GM04503 (cell line): ENCODE measurements around the gene MAP10.
"Not testable (repeated sequence)": the region's sequence is repeated elsewhere in the genome, so short reads cannot be mapped to it uniquely, and the experiment has no call there.

Source experiments
- DNase-seq: peaks from one replicate; pipeline ENCODE4 v3.0.0-alpha.2; 2012; ENCODE audit warnings: low read depth

MAP10 gene, protein sequence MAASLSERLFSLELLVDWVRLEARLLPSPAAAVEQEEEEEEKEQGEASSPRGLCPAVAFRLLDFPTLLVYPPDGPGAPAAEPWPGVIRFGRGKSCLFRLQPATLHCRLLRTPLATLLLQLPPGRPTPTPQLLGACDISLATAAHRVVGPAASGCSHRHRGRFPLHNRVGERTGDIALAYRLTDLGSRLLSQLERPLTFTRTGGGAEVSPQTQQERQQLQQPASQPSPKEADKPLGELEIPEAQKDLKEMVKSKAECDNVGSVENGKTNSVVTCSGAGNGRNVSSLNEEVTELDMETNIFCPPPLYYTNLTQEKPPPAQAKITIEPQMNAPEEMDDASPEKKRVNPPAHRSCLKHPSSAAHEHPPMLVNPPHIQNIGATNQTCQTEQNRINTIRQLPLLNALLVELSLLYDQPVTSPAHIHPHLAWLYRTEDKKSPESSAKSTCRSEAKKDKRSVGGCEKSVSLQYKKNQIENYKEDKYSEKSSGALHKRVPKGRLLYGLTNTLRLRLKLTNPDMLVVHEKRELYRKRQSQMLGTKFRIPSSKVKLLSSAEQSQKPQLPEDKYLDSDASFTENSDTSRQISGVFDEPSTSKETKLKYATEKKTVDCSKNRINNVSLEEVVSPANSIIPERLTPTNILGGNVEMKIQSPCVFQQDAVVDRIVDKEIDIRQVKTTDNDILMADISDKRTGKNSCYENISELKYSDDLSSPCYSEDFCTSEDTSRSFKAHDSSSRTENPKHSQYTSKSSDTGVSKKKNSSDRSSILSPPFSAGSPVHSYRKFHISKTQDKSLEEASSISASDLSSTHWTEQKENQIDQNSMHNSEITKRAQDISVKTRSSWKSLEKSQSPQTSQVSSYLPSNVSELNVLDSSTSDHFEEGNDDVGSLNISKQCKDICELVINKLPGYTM

DNA sequence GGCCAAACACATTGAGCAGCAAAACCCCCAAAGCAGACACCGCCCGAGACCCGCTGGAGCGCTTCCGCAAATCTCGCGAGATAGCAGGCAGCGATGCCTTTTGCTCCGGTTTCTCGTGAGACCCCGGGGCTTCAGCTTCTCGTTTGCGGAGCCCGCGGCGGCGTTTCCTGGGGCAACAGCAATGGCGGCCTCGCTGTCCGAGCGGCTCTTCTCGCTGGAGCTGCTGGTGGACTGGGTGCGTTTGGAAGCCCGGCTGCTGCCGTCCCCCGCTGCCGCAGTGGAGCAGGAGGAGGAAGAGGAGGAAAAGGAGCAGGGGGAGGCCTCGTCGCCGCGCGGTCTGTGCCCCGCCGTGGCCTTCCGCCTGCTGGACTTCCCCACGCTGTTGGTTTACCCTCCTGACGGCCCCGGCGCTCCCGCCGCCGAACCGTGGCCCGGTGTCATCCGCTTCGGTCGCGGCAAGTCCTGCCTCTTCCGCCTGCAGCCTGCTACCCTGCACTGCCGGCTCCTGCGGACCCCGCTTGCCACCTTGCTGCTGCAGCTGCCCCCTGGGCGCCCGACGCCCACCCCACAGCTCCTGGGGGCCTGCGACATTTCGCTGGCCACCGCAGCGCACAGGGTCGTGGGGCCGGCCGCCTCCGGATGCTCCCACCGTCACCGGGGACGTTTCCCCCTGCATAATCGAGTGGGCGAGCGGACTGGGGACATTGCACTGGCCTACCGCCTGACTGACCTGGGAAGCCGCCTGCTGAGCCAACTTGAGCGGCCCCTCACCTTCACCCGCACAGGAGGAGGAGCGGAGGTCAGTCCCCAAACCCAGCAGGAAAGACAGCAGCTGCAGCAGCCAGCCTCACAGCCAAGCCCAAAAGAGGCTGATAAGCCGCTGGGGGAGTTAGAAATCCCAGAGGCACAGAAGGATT, at the start of gene MAP10:
Gene MAP10 (plus strand): TSS at position 148 of the 917 bp plus-strand sequence. CDS start 34 bp downstream, at position 182.
- DNase-seq = no peak

DNA sequence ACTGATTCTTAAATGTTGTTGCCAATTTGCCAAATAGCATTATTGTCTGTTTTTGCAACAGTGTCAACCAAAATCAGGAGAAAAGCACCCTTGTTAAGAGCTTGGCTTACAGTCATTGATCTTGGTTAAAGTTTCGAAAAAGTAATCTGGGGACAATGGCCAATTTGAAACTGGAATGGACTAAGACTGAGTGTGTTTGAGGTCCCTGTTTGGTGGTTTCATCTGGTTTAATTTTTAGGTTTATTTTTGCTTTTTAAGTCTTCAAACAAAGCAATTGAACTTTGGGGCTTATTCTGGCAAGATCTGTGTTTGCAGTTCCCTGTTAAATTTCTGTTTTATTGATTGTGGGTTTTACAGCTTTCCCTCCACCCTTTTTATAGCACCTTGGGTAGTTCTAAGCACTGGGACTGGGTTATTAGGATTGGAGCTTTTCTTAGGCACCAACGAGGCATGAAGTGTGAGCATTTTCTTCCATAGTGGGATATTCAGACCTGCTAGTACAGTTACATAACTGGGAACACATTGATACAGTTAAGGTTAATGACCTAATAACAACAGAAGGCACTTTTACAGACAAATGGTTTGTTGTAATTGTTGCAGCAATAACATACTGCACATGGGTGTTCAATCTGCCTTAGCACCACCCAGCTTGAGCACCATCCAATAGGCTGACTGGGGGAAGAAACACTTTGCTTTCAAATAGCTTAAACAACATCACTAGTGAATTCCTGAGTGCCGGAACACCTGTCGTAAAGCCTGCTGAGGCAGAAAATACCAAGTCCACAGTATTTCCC, 40.6 kb upstream of the MAP10 start:
- no peak for DNase-seq

- no peak for DNase-seq
Measured at GRCh38 chr1:232765542-232765941, 39.7 kb upstream of the MAP10 start.

- no peak for DNase-seq
Measured at GRCh38 chr1:232766241-232766890, 38.9 kb upstream of the MAP10 start.

- no peak for DNase-seq
Measured at GRCh38 chr1:232766904-232767303, 38.3 kb upstream of the MAP10 start.

DNA sequence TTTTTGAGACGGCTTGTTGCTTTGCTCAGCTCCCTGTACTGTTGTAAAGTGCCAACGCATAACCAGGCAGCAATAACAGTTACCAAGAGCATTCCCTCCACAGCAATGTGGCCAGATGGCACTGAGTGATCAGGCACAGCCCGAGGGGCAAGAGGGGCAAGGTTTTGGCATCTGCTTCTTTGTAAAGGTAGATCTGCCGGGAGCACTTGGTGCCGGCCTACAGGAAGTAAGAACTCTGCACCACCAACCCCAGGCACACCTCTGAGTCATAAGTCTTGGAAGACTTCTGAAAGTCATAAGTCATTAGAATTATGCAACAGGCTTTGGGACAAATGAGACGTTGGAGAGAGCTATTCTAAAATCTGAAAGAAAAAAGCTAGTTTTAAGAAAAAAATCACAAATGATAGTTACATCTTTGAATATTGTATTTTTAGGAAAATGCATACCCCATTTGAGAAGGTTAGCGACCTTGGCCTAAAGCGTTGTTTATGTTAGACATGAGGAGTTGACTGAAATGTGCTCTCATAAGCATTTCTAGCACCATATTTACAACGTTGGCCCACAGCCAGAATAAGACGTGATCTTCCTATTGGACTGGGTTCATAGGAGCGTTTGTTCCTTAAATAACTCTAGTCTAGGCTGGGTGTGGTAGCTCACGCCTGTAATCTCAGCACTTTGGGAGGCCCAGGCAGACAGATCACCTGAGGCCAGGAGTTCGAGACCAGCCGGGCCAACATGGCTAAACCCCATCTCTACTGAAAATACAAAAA, 37.7 kb upstream of the MAP10 start:
- DNase-seq = peak; percentile 77

GRCh38 chr1:232768793-232769192, 36.4 kb upstream of the MAP10 start:
- no peak for DNase-seq

DNA sequence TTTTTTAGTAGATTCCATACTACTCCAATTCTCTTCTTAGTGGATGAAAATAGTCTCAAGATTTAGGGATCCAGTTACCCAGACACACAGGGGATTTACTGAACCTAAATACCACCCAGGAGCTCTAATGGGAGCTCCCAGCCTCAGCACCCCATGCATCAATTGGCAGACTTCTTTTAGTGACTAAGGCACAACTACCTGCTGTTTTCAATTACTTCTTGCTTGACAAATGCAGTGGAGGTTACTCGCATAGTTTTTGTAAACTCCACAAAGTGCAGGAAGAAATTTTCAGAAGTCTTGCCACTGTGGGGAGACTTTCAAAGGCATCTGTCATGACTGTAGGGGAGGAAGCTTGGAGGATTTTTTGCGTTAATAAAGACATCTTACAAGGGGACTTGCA, 35.5 kb upstream of the MAP10 start:
- DNase-seq = no peak

- DNase-seq = no peak
Measured at GRCh38 chr1:232773752-232774151, 31.5 kb upstream of the MAP10 start.

GRCh38 chr1:232776526-232777106, 28.6 kb upstream of the MAP10 start:
- DNase-seq = no peak

GRCh38 chr1:232780354-232780753, 24.9 kb upstream of the MAP10 start:
- no peak for DNase-seq

DNA sequence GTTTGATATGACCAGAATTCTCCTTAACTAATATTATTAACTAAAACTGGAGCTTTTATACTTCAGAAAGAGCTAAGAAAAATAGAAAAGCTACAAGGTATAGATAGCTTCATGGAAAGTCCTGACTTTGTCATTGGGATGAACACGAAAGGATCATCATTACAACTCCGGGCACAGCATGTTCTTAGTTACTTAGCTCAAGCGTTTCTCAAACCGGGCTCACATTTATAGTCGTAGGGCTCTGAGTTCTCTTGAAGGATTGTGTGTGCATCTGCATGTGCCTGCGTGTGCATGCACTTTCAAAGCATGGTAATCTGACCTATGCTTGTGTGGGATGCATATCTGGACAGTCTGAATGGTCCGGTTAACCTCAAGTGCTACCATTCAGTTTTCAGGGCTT, 20.4 kb upstream of the MAP10 start:
- DNase-seq = no peak

- DNase-seq = not testable (repeated sequence)
Measured at GRCh38 chr1:232785630-232786029, 19.6 kb upstream of the MAP10 start.

DNA sequence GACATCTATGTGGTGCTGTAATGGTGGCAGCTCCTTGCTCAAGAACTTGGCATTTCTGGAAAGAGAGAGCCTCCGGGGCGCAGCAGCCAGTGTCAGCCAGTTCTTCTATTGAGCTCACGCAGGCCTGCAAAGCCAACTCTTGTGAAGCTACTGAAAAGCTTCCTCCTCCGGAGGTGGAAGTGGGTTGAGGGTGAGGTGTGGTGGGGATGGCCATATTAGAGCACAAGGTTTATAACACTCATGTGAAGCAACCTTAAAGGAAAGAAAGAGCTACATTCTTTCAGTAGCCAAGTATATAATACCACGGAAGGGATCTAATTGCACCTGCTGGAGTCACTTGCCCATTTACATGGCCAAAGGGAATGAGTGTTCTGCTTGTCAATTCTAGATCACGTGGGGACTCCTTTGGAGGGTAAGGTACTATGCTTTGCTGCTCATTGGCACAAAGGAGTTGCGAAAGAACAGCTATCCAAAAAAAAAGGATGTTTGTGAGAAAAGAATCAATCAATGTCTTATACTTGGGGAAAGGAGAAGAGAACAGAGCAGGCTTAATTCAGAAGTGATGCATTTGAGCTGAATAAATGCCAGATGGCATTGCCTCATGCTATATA, 18.3 kb upstream of the MAP10 start:
- DNase-seq = no peak

- no peak for DNase-seq
Measured at GRCh38 chr1:232788235-232788872, 16.9 kb upstream of the MAP10 start.

- no peak for DNase-seq
Measured at GRCh38 chr1:232789651-232790050, 15.6 kb upstream of the MAP10 start.

- no peak for DNase-seq
Measured at GRCh38 chr1:232792949-232793348, 12.3 kb upstream of the MAP10 start.

- peak; percentile 38 for DNase-seq
Measured at GRCh38 chr1:232793944-232794343, 11.3 kb upstream of the MAP10 start.
